ENCODE data around the gene DTWD2. TPM values are rescaled to one million over a fixed set of nuclear protein-coding genes. Genes with fewer than 3 reads are reported as not detected.

DTWD2 gene
- total and polyA plus RNA-seq, 2 experiments from 2014 or later, result 2.5 to 14.1 TPM

GRCh38 chr5:119019501-119019900 lies 31.2 kb upstream of the DTWD2 start:
- H3K27ac ChIP-seq, result no peak overlapping the region
- WGBS (ENCODE audit: low lambda C conversion rate, missing lambda C conversion rate), result 92% methylated on average over 1 of the region's 1 CpG

GRCh38 chr5:119017994-119018393 lies 29.6 kb upstream of the DTWD2 start:
- no peak overlapping the region for H3K4me2 ChIP-seq
- H3K9me3 ChIP-seq (ENCODE audit: low read depth), result no peaks in the 10 kb centered on the region
- 75% methylated on average over 2 of the region's 2 CpGs for WGBS (ENCODE audit: low lambda C conversion rate, missing lambda C conversion rate)
- H4K20me1 ChIP-seq (ENCODE audit: insufficient read depth, poor library complexity, severe bottlenecking), result no peaks in the 10 kb centered on the region
- H3K9me2 ChIP-seq (replicated peaks; ENCODE audit: insufficient read depth), result no peaks in the 10 kb centered on the region
- H3K27ac ChIP-seq, result no peak overlapping the region
- no peaks in the 10 kb centered on the region for H3K27me3 ChIP-seq
- TF ChIP-seq EZH2phosphoT487 (IDR thresholded peaks at IDR 0.05; ENCODE audit: low read depth, severe bottlenecking, unreplicated experiment) (no peak), EZH2 (IDR thresholded peaks at IDR 0.05; ENCODE audit: borderline replicate concordance) (no peak), CTCF (IDR thresholded peaks at IDR 0.05; ENCODE audit: poor library complexity) (no peak)
- H3K4me3 ChIP-seq, result no peak overlapping the region
- H3K4me1 ChIP-seq (ENCODE audit: insufficient read depth), result no peaks in the 10 kb centered on the region
- no peaks in the 10 kb centered on the region for H3K36me3 ChIP-seq (replicated peaks; ENCODE audit: insufficient read depth, low read depth)
- DNase-seq (ENCODE audit: low spot score), result no peak
- no peaks in the 10 kb centered on the region for H3K79me2 ChIP-seq
- no peak overlapping the region for H2AFZ ChIP-seq

More at GRCh38 chr5:119019501-119019900, 31.2 kb upstream of the DTWD2 start:
- no peak for DNase-seq (ENCODE audit: low spot score)
- no peaks in the 10 kb centered on the region for H3K9me2 ChIP-seq (replicated peaks; ENCODE audit: insufficient read depth)
- TF ChIP-seq EZH2phosphoT487 (IDR thresholded peaks at IDR 0.05; ENCODE audit: low read depth, severe bottlenecking, unreplicated experiment) (no peak), CTCF (IDR thresholded peaks at IDR 0.05; ENCODE audit: poor library complexity) (no peak), EZH2 (IDR thresholded peaks at IDR 0.05; ENCODE audit: borderline replicate concordance) (no peak)
- H4K20me1 ChIP-seq (ENCODE audit: insufficient read depth, poor library complexity, severe bottlenecking), result no peaks in the 10 kb centered on the region
- no peaks in the 10 kb centered on the region for H3K9me3 ChIP-seq (ENCODE audit: low read depth)
- no peaks in the 10 kb centered on the region for H3K36me3 ChIP-seq (replicated peaks; ENCODE audit: insufficient read depth, low read depth)
- no peaks in the 10 kb centered on the region for H3K4me1 ChIP-seq (ENCODE audit: insufficient read depth)
- H3K79me2 ChIP-seq, result no peaks in the 10 kb centered on the region
- no peak overlapping the region for H3K4me3 ChIP-seq
- no peaks in the 10 kb centered on the region for H3K27me3 ChIP-seq
- H2AFZ ChIP-seq, result no peak overlapping the region
- H3K4me2 ChIP-seq, result no peak overlapping the region

- DNase-seq (ENCODE audit: low spot score), result no peak
- Histone ChIP-seq H3K36me3 (replicated peaks; ENCODE audit: insufficient read depth, low read depth) (no peaks in the 10 kb centered on the region), H4K20me1 (ENCODE audit: insufficient read depth, poor library complexity, severe bottlenecking) (no peaks in the 10 kb centered on the region), H3K27me3 (no peaks in the 10 kb centered on the region), H3K9me2 (replicated peaks; ENCODE audit: insufficient read depth) (no peaks in the 10 kb centered on the region), H3K79me2 (no peaks in the 10 kb centered on the region), H3K4me3 (no peak overlapping the region), H3K27ac (no peak overlapping the region), H3K4me2 (no peak overlapping the region), H3K9me3 (ENCODE audit: low read depth) (no peaks in the 10 kb centered on the region), H2AFZ (no peak overlapping the region), H3K4me1 (ENCODE audit: insufficient read depth) (no peaks in the 10 kb centered on the region)
- TF ChIP-seq EZH2phosphoT487 (IDR thresholded peaks at IDR 0.05; ENCODE audit: low read depth, severe bottlenecking, unreplicated experiment), result no peak
- no peak for TF ChIP-seq CTCF (IDR thresholded peaks at IDR 0.05; ENCODE audit: poor library complexity)
- no peak for TF ChIP-seq EZH2 (IDR thresholded peaks at IDR 0.05; ENCODE audit: borderline replicate concordance)
- 93% methylated on average over 7 of the region's 7 CpGs for WGBS (ENCODE audit: low lambda C conversion rate, missing lambda C conversion rate)
These were observed 27.9 kb upstream of the DTWD2 start for GRCh38 chr5:119016125-119016774.

Measured in hepatocyte (in vitro differentiated cells).